Measurements from ENCODE around the gene PPP4R4.

Gene PPP4R4

DNA sequence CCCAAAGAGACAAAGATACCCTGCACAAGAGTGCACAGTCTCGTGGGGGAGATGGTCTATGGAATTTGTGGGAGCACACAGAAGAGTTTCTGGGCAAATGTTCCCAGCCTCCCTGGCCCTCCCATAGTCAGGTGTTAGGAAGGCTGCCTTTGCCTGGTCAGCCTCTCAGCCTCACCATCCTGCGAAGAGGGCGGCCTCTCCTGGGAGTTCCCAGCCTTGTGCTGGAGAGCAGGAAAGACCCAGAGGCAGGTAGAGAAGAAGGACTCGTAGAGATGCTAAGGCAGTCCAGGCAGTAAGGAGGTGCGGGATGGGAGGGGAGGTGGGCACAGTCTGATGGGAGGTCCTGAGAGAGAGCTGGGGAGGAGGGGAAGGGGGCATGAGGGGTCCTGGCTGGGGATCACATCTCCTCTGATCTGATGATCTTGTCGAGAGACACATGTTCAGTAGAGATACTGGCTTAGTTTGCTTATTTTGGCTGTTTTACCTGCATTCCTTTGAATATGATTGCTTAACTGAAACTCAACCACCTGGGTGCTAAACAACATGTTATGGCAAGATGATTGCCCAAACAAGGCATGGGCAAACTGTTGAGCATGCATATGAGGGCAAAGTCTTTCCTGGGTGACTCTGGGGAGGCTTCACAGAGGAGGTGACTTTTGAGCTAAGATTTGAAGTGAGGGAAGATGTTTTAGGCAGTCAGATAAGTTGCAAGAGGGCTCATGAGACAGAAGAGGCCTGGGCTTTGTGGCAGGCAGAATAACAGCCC, 138.5 kb downstream of the PPP4R4 start:
- DNase-seq, result no peak

- no peak for DNase-seq
These were observed 140.0 kb downstream of the PPP4R4 start for GRCh38 chr14:94313991-94314655.

DNA sequence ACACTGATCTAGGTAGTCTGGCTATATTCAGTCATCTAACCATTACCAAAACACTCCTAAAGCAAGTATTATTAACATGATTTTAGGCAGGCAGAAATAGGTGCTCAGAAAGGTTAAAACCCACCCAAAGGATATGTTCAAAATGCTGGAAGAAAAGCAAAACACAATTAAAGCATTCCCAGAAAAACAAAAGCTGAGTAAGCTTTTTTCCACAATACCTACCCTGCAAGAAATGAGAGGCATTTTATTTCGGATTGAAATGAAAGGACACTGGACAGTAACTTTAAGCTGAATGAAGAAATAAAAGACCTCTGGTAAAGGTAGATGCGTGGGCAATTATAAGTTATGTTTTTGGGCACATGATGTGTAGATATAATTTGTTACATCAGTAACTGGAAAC, 140.8 kb downstream of the PPP4R4 start:
- DNase-seq, result no peak

DNA sequence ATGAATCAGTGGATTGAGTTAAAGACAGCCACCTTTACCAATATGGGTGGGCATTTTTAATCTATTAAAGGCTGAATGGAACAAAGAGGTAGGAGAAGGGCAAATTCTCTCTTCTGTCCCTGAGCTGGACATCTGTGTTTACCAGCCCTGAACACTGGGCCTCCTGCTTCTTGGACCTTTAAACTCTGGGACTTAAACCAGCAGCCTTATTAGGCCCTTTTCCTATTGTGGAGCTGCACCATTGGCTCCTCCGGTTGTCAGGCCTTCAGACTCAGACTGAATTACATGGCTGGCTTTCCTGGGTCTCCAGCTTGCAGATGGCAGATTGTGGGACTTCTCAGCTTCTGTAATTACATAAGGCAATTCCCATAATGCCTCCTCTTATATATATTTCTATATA, 142.6 kb downstream of the PPP4R4 start:
- no peak for DNase-seq

DNA sequence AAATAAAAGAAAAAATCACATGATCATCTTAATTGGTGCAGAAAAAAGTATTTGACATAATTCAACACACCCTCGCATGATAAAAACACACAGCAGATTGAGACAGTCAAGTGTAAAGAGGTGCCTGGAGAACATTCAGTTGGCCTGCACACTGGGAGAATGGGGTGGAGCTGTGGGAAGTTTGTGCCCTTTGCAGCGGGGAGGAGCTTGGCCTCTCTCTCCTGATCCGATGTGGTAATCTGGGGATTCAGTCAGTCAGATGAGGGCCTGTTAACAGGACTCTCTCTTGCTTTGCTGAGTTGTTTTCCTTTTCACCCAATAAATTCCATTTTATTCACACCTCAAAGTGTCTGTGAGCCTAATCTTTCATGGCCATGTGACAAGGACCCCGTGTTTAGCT, 143.1 kb downstream of the PPP4R4 start:
- DNase-seq, result no peak

DNA sequence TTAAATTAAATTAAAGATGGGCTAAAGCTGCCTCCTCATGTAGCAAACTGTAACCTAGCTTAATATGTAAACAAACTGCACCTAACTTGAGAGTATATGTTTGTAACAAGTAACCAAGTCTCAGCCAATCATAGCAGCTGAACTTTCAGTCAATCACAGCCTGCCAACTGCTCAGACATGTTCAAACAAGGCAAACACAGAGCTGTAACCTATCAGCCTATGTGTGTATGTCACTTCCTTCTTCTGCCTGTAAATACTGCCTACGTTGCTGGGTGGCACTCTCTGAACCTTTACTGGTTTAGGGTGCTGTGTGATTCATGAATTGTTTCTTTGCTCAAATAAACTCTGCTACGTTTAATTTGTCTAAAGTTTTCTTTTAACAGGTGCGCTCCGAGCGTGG, 146.1 kb downstream of the PPP4R4 start:
- no peak for DNase-seq

DNA sequence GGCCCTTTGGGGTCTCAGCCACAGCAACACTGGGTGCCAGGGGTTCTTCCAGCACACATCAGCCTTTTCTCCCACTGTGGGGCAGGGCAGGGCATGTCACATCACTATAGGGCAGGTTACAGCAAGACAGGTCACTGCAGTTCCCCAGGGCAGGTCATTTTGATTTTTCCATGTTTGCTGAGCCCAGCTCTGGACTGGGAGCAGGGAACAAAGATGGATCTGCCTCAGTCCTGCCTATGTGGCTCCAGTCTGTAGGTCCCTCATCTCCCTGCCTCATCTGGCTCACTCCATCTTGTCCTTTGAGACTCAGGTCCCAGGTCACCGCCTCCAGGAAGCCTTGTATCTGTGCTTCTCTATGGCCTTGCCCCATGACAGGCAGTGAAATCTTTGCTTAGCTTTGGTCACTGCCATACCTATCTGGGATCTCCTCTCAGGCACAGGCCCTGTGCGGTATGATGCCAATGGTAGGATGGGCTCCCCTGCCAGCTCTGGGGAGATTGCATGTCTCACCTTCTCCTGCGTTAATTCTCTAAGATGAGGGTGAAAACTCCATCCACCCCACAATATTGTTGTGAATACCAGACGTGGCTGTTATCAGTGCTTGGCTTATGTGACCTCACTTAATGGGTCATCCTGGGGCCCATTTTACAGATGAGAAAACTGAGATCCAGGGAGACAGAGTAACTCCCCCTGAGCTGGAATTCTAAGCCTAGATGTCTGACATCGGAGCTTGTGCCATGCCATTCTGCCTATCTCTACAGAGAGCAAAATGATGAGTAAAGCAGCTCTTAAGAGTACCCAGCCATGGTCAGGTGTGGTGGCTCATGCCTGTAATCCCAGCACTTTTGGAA, 147.5 kb downstream of the PPP4R4 start:
- DNase-seq, result no peak

GRCh38 chr14:94322648-94323570, 148.8 kb downstream of the PPP4R4 start, which contains the start of gene SERPINA6:
Gene SERPINA6, minus strand, starts transcription at chr14:94323336. Its CDS starts 8,688 bp downstream, at chr14:94314648.
- no peak for DNase-seq

- no peak for DNase-seq
These were observed 154.1 kb downstream of the PPP4R4 start for GRCh38 chr14:94328196-94328595.
